ENCODE data around the gene ZNF750.
A peak's percentile ranks its signal among the peaks of the same experiment; 100 is the strongest.

The ZNF750 gene

GRCh38 chr17:82859431-82860403 is 19.9 kb upstream of the ZNF750 start:
- DNase-seq = peak; percentile 88 to 96 (median 93)

GRCh38 chr17:82858376-82859126 is 18.7 kb upstream of the ZNF750 start:
- no peak for DNase-seq

DNA sequence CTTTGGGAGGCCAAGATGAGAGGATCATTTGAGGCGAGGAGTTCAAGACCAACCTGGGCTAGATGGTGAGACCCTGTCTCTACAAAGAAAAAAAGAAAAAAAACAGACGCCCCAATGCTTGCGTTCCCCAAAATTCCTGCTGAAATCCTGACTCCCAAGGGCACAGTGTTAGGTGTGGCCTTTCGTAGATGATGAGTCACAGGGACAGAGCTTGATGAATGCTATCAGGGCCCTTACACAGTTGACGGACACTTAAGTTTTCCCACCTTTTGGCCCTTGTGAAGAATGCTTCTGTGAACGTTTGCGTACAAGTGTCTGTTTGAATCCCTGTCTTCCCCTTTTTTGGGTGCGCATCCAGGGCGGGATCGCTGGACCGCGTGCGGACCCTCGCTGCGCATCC is 16.5 kb upstream of the ZNF750 start:
- no peak for DNase-seq

DNA sequence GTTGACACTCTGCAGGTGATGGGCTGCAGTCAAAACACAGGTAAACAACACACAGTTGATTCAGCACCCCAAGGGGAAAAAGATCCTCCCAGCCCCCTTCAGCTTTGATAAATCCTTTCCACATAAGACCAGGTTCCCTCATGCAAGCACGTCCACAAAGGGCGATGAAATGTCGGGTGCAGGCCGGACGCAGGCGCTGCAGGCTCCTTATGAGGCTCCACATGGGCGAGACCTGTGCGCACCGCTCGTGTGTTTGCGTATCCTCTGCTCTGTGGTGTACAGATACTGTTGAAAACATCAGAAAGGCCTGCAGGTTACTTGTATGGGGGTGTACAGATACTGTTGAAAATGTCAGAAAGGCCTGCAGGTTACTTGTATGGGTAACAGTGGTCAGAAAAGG is 14.4 kb upstream of the ZNF750 start:
- DNase-seq = no peak

GRCh38 chr17:82851381-82851780 is 11.6 kb upstream of the ZNF750 start:
- DNase-seq = no peak

- DNase-seq = peak in 2 of 4 experiments; percentile 14 to 38
Measured at GRCh38 chr17:82849076-82849945, 9.5 kb upstream of the ZNF750 start.

- DNase-seq = no peak
Measured at GRCh38 chr17:82848022-82848592, 8.3 kb upstream of the ZNF750 start.

- DNase-seq = no peak
Measured at GRCh38 chr17:82846061-82846691, 6.4 kb upstream of the ZNF750 start.

GRCh38 chr17:82845163-82845807 is 5.5 kb upstream of the ZNF750 start:
- DNase-seq = no peak

- DNase-seq = no peak
Measured at GRCh38 chr17:82844796-82845162, 5.0 kb upstream of the ZNF750 start.

- no peak for DNase-seq
Measured at GRCh38 chr17:82843904-82844680, 4.3 kb upstream of the ZNF750 start.

DNA sequence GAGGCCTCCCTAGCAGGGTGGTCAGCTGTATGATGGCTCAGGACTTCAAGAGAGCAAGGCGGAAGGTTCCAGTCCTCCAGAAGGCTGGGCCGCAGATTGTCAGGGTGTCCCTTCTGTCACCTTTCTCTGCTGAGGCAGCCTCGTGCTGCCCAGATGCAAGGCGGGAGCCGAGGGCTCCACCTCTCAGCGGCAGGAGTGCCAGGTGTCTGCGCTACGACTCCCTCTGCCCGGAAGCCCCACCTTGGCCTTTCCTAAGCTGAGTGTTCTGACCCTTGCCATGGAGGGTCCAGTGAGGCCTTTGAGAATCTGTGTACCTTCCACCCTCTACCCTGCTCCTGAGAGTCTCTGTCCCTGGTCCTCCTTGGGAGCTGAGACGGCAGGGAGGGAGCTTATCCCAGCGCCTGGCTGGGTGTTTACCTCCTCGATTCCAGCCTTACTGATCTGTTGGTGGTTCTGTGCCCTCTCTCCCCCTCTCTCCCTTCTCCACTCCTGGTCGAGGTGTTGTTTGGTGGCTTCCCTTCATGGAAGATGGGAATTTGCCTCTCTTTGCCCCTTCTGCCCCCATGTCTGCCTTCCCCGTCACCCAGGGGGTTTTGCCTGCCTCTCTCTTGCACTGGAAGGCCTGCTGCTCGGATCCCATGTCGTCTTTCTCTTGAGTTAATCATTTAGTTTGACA is 2.2 kb upstream of the ZNF750 start:
- DNase-seq = no peak

DNA sequence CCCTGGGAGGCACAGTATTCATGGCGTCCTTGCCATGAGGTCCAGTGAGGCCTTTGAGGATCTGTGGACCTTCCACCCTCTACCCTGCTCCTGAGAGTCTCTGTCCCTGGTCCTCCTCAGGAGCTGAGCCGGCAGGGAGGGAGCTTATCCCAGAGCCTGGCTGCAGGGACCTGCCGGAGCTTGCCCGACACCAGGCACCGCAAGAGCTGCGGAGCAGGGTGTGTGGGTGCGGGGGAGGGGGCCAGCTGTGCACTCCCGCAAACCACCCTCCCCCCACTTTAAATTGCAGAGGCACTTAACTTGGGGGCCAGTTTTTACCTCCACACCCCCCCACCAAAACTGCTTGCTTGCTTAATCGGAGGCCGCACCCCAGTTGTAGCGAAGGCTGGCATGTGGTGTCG is 609 bp upstream of the ZNF750 start:
- no peak for DNase-seq

DNA sequence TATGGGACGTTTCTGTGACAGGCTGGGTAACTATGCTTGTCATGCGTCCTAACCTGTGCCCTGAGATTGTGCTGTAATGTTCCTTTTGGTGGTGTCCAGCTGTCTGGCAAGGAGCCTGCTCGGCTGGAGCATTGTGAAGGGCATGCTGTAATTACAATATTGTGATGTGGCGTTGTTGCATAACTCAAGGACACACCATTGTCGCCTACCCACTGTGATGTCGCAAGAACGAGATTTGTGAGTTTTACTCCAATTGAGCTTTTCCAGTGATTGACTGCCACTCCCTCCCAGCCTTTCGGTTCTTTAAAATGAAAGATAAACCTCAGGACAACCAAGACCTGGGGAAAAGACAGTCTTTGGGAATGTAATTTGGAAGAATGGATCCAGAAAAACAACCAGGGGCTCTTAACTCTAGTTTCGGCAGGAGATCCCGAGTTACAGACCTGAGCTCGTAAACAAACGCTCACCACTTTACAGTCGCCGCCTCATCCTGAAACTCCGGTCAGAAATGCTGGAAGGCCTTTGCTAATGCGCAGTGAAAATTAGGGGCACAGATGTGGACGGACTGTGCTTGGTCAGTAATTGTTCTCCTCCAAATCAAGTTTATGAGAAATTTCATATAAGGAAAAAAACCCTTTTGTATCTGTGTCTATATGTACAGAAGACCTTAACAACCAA is 1.3 kb downstream of the ZNF750 start:
- peak; percentile 86 to 94 (median 91) for DNase-seq

- peak; percentile 31 to 67 (median 53) for DNase-seq
Measured at GRCh38 chr17:82837586-82838320, 2.1 kb downstream of the ZNF750 start.

- peak; percentile 64 to 88 (median 76) for DNase-seq
Measured at GRCh38 chr17:82836823-82837357, 2.9 kb downstream of the ZNF750 start.

DNA sequence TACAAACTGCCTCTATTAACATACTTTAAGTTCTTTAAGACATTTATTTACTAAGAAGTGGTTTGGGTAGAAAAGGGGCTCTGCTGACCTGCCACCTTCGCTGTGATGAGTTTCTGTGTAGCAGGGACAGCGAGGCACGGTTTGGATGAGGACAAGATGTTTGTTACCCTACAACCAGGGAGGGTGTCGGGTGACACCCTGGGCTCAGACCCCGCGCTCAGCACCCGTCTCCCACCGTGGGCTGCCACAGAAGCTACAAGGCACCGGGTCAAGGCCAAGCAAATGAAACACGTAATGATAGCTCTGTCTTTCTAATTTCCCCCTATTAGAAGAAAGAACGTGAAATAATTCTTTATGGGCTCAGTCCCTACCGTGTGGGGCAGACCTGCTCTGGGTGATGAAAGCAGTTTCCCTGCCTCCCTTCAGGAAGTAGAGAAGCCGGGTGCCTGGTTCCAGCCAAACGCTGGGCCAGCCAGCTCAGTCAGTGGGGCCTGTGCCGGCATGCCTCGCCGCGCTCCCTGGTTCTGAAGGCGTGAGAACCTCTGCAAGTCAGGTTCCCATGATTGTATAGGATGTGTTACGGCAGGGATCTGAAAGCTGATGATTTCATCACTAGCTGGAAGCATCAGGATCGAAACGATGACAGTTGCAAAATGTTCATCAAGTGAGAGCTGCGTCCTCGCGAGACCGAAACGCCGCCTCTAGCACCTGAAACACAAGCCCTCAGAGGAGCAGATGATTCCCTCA is 3.9 kb downstream of the ZNF750 start:
- DNase-seq = peak; percentile 23 to 51 (median 41)

Data from suppressor macrophage (primary cell).